ENCODE measurements around the gene RAMACL.

GRCh38 chr6:166533205-166533824 lies 53.2 kb downstream of the RAMACL start:
- no peak for TF ChIP-seq CTCF (IDR thresholded peaks at IDR 0.05 in 2 of 3, conservative IDR thresholded peaks at IDR 0.05 in 1 of 3; ENCODE audit: borderline replicate concordance in 1 of 3, insufficient read depth in 1 of 3, low read depth in 2 of 3, low read length in 2 of 3)
- no peak for TF ChIP-seq POLR2AphosphoS5 (IDR thresholded peaks at IDR 0.05; ENCODE audit: low read depth, low read length)
- TF ChIP-seq CEBPB (IDR thresholded peaks at IDR 0.05; ENCODE audit: low read depth) = no peak
- no peak for TF ChIP-seq SRF (IDR thresholded peaks at IDR 0.05; ENCODE audit: low read depth)
- TF ChIP-seq ZNF274 (IDR thresholded peaks at IDR 0.05; ENCODE audit: low read depth, low read length) = no peak
- TF ChIP-seq EZH2 (IDR thresholded peaks at IDR 0.05) = no peak
- no peak for TF ChIP-seq ZBTB33 (IDR thresholded peaks at IDR 0.05; ENCODE audit: extremely low read depth, insufficient replicate concordance, low read length)
- TF ChIP-seq RAD21 (IDR thresholded peaks at IDR 0.05; ENCODE audit: low read depth) = no peak
- TF ChIP-seq EZH2phosphoT487 (IDR thresholded peaks at IDR 0.05; ENCODE audit: borderline replicate concordance) = no peak

All from HCT116 (cell line).